Activated T-helper 17 cell treated with anti-CD3 and anti-CD28 coated beads, Interleukin-2, amount 50 U/mL, for 72 hours (primary cell): ENCODE results near the gene CD247. TPM values are rescaled to one million over a fixed set of nuclear protein-coding genes. Genes with fewer than 3 reads are reported as not detected.
"Not testable (repeated sequence)": the region's sequence is repeated elsewhere in the genome, so short reads cannot be mapped to it uniquely, and the experiment has no call there.

Experiments
- ATAC-seq: fragments of 150-1000 bp; cut with Tn5 transposase; replicated peaks from 2 replicates; pipeline ENCODE4 v1.10.0; 2021; ENCODE audit warnings: mild to moderate bottlenecking, moderate library complexity
- H3K27ac Mint-ChIP-seq: one replicate; pipeline ENCODE4 v1.8.0; 2022; ENCODE audit warnings: mixed read lengths
- H3K27me3 Mint-ChIP-seq: one replicate; pipeline ENCODE4 v1.8.0; 2022; ENCODE audit warnings: mixed read lengths
- H3K36me3 Mint-ChIP-seq: one replicate; pipeline ENCODE4 v1.8.0; 2022; ENCODE audit warnings: low read depth, mild to moderate bottlenecking, mixed read lengths
- H3K4me1 Mint-ChIP-seq: one replicate; pipeline ENCODE4 v1.8.0; 2022; ENCODE audit warnings: mixed read lengths
- H3K4me3 Mint-ChIP-seq: one replicate; pipeline ENCODE4 v1.8.0; 2022; ENCODE audit warnings: mild to moderate bottlenecking, mixed read lengths
- H3K9me3 Mint-ChIP-seq: one replicate; pipeline ENCODE4 v1.8.0; 2022; ENCODE audit warnings: mixed read lengths
- total RNA-seq, 2 donors: library from RNA; stranded (reverse); gene quantifications; one replicate each; pipeline ENCODE4 v1.2.3, GENCODE V29; 2022

Gene CD247
- 100 to 1,000 TPM; 168 to 217 TPM for total RNA-seq

DNA sequence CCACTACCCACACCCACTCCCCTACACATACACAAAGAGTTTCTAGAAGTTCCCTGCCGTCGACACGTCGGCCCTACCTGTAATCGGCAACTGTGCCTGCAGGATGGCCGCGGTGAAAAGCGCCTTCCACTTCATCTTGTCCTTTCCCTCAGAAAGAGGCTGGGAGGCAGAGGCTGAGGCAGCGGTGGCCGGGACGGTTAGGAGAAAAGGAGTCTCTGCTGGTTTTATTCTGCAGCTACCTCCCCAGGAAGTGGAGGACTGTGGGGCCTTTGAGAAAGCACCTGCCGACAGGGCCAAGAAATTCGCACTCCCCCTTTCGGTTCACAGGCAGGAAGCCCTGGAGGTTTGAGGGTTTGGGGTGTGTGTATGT is at the start of gene CD247:
Gene CD247, minus strand, starts transcription at position 199 of the 370 bp plus-strand sequence. Its CDS starts 64 bp downstream, at position 135.
- H3K27me3 Mint-ChIP-seq = no peaks in the 10 kb centered on the region
- ATAC-seq = peak; percentile 41
- peaks cover 56% of the 10 kb centered on the region for H3K36me3 Mint-ChIP-seq
- no peaks in the 10 kb centered on the region for H3K9me3 Mint-ChIP-seq
- peaks cover 4% of the 10 kb centered on the region for H3K4me1 Mint-ChIP-seq
- peak within 1 kb of the TSS; percentile 100 for H3K4me3 Mint-ChIP-seq
- peak within 1 kb of the TSS; percentile 100 for H3K27ac Mint-ChIP-seq

DNA sequence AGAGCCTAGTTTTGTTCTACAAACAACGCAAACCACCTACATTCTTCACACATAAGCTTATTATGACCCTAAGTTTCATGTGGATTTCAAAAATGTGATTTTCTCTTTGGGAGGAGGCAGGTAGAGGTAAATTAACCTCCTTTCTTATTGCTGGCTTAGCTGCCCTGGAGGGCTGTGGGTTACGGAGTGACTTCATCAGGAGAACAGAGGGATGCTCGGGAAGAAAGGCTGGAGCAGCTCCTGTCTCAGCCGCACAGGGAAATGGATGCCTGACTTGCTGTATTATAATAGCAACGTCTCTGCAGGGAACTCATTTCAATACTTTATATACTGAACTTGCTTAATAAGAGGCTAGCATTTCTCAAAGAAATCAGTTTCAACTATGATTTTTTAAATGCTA is 49.3 kb upstream of the CD247 start:
- Mint-ChIP-seq H3K4me1 (no peaks in the 10 kb centered on the region), H3K27me3 (peaks cover 3% of the 10 kb centered on the region), H3K27ac (no peak overlapping the region), H3K36me3 (no peaks in the 10 kb centered on the region), H3K9me3 (no peaks in the 10 kb centered on the region), H3K4me3 (no peak overlapping the region)
- ATAC-seq = no peak

DNA sequence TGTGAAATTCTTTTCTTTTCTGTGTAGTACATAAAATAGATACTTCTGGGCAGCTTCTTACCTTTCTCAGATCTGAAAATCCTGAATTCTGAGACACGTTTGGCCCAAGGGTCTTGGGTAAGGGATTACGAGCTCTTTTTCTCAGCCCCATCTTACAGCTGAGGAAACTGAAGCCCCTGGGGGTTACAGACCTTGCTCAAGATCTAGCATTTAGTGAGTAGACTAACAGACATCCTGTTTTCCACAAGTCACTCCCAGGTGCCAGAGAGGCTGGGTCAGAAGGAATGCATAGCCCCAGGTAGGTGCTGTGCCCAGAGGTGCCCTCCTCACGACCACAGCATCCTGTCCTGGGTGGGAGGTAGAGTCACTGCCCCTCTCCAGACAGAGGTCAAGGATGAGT is 48.4 kb upstream of the CD247 start:
- Mint-ChIP-seq H3K4me3 (no peak overlapping the region), H3K36me3 (no peaks in the 10 kb centered on the region), H3K4me1 (no peaks in the 10 kb centered on the region), H3K27me3 (peaks cover 3% of the 10 kb centered on the region), H3K9me3 (no peaks in the 10 kb centered on the region), H3K27ac (no peak overlapping the region)
- no peak for ATAC-seq

DNA sequence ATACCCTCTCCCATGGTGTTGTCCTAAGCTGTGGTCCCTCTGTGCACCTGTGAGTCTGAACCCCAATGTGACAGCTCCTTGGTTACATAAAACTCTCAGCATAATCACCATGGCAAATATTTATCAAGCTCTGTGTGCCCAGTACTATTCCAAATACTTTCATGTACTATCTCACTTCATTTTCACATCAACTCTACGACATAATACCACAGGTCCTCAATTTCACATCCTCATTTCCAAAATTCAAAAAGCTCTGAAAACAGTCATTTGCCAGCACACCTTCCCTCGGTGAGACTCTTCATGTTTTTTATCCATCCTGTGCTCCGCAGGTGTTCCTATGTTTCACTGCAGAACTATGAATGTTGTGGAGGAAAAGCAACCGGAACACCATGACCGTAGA is 47.6 kb upstream of the CD247 start:
- H3K27ac Mint-ChIP-seq = no peak overlapping the region
- H3K4me1 Mint-ChIP-seq = no peaks in the 10 kb centered on the region
- H3K4me3 Mint-ChIP-seq = no peak overlapping the region
- no peak for ATAC-seq
- no peaks in the 10 kb centered on the region for H3K9me3 Mint-ChIP-seq
- H3K36me3 Mint-ChIP-seq = no peaks in the 10 kb centered on the region
- H3K27me3 Mint-ChIP-seq = peaks cover 3% of the 10 kb centered on the region

DNA sequence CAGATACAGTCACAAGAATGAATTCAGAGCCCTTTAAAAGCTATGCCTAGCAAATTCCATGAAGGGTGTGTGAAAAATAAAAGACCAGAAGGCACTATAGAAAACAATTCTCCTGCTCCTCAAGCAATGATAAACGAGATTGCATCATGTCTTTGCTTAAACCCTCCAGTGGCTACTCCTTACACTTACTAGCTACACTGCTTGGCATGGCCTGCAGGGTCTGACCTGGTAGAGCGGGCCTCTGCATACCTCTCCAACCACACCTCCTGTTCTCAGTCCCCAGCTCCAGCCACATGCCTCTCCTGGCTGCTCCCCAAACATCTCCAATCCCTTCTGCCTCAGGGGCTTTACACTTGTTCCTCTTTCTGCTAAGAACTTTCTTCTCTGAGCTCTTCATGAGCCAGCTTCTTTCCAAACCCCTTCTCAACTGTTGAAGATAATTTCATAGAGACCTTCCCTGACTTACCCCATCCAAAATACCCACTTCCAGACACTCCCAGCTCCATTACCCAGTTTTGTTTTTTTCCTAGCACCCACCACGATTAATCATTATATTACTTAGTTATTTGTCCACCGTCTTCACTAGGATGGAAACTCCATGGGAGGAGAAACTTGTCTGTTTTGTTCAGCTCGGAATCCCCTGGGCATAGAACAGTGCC is 46.4 kb upstream of the CD247 start:
- no peak for ATAC-seq
- H3K4me3 Mint-ChIP-seq = no peak overlapping the region
- H3K4me1 Mint-ChIP-seq = no peaks in the 10 kb centered on the region
- no peaks in the 10 kb centered on the region for H3K36me3 Mint-ChIP-seq
- H3K27me3 Mint-ChIP-seq = no peaks in the 10 kb centered on the region
- H3K27ac Mint-ChIP-seq = no peak overlapping the region
- no peaks in the 10 kb centered on the region for H3K9me3 Mint-ChIP-seq

DNA sequence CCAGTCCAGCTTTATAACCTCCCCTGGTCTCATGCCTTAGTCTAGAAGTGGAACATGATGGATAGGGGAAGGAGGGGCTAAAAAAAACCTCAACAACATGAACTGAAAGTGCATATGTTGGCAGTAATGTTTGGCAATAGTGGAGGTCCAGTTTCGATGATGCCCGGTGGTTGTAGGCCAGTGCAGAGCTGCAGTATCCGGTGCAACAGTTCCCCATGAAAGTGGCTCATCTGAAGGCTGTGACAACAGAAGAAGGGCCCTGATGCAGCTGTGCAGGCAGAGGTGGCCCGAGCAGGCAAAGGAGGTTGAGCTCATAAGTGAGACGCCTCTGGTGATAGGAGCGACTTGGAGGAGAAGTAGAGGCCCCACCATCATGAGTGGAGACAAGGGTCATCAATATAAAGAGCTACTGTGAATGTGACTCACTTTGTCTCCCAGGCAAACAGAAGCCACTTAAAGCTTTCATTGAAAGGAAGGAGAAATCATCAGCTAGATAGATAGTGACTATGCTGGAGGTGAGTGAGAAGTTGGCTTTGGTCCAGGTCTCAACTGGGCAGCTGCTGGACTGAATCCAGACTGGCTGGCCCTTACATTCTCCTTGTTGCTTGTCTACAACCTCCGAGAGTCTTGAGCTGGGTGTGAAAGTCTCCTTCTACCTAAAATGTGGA is 45.4 kb upstream of the CD247 start:
- H3K4me3 Mint-ChIP-seq = no peak overlapping the region
- no peaks in the 10 kb centered on the region for H3K36me3 Mint-ChIP-seq
- ATAC-seq = no peak
- peaks cover 3% of the 10 kb centered on the region for H3K27me3 Mint-ChIP-seq
- no peaks in the 10 kb centered on the region for H3K4me1 Mint-ChIP-seq
- H3K9me3 Mint-ChIP-seq = no peaks in the 10 kb centered on the region
- H3K27ac Mint-ChIP-seq = no peak overlapping the region

DNA sequence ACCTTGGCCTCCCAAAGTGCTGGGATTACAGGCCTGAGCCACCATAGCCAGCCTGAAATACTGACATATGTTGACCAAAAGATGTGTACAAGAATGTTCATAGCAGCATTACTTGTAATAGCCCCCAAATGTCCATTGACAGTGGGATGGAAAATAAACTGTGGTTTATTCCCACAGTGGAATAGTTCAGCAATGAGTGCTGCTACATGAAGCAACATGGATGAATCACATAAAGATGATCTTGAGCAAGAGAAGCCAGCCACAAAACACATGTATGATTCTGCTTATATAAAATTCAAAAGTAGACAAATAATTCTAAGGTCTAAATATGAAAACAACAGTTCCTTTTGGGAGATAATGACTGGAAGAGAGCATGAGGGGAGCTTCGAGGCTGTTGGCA is 44.4 kb upstream of the CD247 start:
- ATAC-seq = no peak
- Mint-ChIP-seq H3K4me3 (no peak overlapping the region), H3K9me3 (no peaks in the 10 kb centered on the region), H3K27ac (no peak overlapping the region), H3K27me3 (peaks cover 3% of the 10 kb centered on the region), H3K4me1 (no peaks in the 10 kb centered on the region), H3K36me3 (no peaks in the 10 kb centered on the region)

DNA sequence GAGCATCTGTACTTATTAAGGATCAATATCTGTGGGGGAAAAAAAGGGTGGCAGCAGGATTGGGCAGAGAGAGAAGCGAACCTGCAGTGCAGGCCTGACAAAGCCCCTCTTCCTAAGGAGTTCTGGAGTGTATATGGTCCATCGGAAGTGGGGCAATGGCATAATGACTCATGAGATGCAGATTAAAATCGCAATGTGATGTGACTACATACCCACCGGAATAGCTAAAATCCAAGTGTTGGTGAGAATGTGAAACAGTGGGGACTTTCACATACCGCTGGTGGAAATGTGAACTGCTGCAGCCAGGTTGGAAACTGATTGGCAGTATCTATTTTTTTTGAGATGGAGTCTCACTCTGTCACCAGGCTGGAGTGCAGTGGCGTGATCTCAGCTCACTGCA is 43.4 kb upstream of the CD247 start:
- no peak for ATAC-seq
- peaks cover 3% of the 10 kb centered on the region for H3K27me3 Mint-ChIP-seq

DNA sequence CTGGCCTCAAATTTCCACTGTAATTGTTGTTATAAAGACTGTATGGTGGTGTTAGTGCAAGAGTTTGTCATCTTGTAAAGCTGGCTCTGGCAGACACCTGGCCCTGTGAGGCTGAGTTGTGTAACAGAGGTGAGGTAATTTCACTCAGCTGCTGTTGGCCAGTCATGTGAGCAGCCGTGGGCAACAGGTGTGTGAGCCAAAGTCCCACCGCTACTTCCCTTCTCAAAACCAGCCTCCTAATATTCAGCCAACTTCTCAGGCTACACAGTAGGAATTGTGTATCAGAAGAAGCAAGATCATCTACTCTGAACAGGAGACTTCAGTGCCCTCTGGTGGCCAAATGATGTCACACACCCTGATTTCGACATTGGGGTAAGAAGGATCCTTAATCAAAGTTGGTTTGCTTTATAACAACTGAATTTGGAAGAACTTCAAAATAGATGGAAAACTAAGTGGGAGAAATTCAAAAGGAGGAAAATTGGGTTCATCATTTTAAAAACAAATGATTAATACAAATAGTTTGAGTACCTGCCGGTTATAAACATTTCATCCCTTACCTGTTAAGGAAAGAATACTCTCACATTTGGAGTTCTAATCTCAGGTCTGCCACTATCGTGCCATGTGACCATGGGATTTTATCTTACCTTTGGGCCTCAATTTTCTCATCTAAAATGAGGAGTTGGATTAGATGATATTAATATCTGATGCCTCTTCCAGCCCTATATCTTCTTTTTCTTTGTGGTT is 37.8 kb upstream of the CD247 start:
- H3K27ac Mint-ChIP-seq = no peak overlapping the region
- H3K4me1 Mint-ChIP-seq = peaks cover 7% of the 10 kb centered on the region
- no peaks in the 10 kb centered on the region for H3K36me3 Mint-ChIP-seq
- H3K9me3 Mint-ChIP-seq = no peaks in the 10 kb centered on the region
- ATAC-seq = no peak
- peaks cover 3% of the 10 kb centered on the region for H3K27me3 Mint-ChIP-seq
- H3K4me3 Mint-ChIP-seq = no peak overlapping the region

More for the DNA sequence above, 43.4 kb upstream of the CD247 start:
- no peaks in the 10 kb centered on the region for H3K36me3 Mint-ChIP-seq
- H3K4me1 Mint-ChIP-seq = no peaks in the 10 kb centered on the region
- no peaks in the 10 kb centered on the region for H3K9me3 Mint-ChIP-seq
- no peak overlapping the region for H3K27ac Mint-ChIP-seq
- H3K4me3 Mint-ChIP-seq = no peak overlapping the region

DNA sequence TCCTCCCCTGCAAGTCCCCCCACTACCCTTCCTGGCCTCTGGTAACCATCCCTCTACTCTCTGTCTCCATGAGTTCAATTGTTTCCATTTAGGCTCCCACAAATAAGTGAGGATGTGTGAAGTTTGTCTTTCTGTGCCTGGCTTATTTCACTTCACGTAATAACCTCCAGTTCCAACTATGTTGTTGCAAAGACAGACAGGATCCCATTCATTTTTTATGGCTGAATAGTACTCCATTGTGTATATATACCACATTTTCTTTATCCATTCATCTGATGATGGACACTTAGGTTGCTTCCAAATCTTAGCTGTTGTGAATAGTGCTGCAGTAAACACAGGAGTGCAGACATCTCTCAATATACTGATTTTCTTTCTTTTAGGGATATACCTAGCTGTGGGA is 36.7 kb upstream of the CD247 start:
- not testable (repeated sequence) for H3K4me1 Mint-ChIP-seq, H3K9me3 Mint-ChIP-seq, H3K27me3 Mint-ChIP-seq, ATAC-seq, H3K27ac Mint-ChIP-seq, H3K36me3 Mint-ChIP-seq, H3K4me3 Mint-ChIP-seq

DNA sequence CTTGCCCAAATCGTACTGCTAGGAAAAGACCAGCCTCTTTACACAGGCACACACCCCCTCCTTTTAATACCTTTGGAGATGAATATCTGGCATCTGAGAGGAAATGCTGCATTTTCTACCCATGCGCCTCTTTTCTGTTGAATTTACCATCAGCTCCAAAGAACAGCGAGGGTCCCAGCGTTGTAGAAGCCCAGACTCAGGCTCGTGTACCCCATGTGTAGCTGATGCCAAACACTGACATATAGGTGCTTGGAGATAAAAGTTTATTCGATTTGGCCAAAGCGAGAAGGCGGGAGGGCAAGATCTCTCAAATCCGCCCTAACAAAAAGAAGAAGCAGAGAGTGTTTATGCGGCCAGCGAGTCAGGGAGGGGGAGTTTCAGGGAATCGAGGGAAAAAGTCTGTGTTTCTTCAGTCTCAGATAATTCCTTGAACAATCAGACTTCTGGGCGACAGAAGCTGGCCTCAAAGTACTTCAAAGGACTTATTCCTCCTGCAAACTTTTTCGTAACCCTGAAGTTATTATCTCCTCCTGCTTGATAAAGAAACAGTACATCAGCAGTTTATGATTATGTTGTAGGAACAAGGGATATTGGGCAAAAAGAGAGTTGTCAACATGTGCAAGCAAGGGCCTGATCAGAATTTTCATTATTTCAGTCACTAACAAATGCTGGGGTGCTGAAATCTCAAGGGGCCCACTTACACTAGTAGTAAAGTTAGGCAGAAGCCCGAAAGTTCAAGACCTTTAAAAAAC is 35.9 kb upstream of the CD247 start:
- Mint-ChIP-seq H3K4me3 (peak overlapping the region; percentile 87), H3K27ac (no peak overlapping the region), H3K27me3 (no peaks in the 10 kb centered on the region), H3K4me1 (peaks cover 7% of the 10 kb centered on the region), H3K9me3 (no peaks in the 10 kb centered on the region), H3K36me3 (no peaks in the 10 kb centered on the region)
- ATAC-seq = peak; percentile 17

DNA sequence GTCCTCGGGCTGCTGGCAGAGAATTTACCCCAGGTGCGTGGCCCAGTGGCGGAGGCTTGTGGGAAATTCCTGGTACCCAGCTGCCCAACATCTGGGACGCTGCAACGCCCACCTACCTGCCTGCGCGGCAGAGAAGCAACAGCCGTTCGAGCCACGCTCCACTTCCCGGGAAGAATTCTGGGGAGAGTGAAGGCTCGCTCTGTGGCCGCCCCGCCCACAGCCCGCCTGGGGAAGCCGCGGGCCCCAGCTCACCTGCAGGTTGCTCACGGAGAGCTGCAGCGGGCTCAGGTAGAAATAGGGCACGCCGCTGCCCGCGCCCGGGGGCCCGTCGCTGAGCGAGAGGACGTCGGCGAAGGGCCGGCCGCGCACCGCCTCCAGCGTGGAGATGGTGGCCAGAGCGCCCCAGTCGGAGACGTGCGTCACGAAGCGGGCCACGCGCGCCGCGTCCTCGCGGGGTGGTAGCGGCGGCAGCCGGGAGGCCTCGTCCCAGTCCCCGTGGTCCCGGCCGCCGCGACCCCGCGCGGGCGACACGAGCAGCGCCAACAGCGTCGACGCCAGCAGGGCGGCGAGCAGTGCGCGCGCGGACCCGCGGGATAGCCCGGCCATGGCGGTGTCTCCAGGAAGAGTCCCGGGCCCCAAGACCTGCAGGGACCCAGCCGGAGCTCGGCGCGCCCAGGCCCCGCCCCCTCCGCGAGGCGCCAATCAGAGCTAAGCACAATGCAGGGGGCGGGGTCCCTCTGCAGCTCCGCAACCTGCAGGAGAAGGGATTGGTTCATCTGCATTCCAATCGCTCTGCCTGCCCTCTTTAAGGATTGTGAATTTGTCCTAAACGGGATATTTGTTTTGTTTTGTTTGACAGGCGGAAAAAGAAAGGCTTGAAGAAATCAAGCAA is 35.1 kb upstream of the CD247 start, which contains the start of gene CREG1:
Gene CREG1, minus strand, starts transcription at position 627 of the 892 bp plus-strand sequence.
- ATAC-seq = peak; percentile 99
- no peaks in the 10 kb centered on the region for H3K36me3 Mint-ChIP-seq
- no peaks in the 10 kb centered on the region for H3K27me3 Mint-ChIP-seq
- H3K9me3 Mint-ChIP-seq = no peaks in the 10 kb centered on the region
- H3K4me1 Mint-ChIP-seq = peaks cover 7% of the 10 kb centered on the region
- peak within 1 kb of the TSS; percentile 87 for H3K4me3 Mint-ChIP-seq
- H3K27ac Mint-ChIP-seq = no peak within 1 kb of the TSS

DNA sequence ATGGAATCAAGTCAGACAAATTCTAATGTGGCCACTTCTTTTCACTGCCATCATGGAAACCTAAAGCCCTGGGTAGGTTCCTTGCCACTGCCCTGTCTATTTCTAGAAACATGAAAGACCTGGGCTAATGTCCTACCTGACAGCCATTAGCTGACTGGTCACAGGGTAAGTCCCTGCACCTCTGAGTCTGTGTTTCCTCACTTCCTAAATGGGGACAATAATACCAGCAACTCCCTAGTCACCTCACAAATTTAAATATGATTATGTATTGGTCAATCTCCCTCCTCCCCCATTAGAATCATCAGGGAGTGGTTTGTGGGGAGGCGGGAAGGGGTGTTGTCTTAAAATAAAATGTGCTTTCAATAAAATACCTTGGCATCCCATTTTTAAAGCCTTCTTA is 33.0 kb upstream of the CD247 start:
- H3K4me1 Mint-ChIP-seq = peaks cover 7% of the 10 kb centered on the region
- no peaks in the 10 kb centered on the region for H3K9me3 Mint-ChIP-seq
- H3K27me3 Mint-ChIP-seq = no peaks in the 10 kb centered on the region
- H3K27ac Mint-ChIP-seq = no peak overlapping the region
- no peak overlapping the region for H3K4me3 Mint-ChIP-seq
- H3K36me3 Mint-ChIP-seq = peaks cover 15% of the 10 kb centered on the region
- ATAC-seq = peak; percentile 10
